CD4-positive, alpha-beta T cell treated with Interleukin-4 for 1 hour (primary cell): ENCODE results near the gene COQ4.
"Not testable (repeated sequence)": the region's sequence is repeated elsewhere in the genome, so short reads cannot be mapped to it uniquely, and the experiment has no call there.

Experiments
- DNase-seq, 2 donors: peaks; one replicate each; pipeline ENCODE4 v3.0.0-alpha.2; 2020 to 2022

The COQ4 gene

DNA sequence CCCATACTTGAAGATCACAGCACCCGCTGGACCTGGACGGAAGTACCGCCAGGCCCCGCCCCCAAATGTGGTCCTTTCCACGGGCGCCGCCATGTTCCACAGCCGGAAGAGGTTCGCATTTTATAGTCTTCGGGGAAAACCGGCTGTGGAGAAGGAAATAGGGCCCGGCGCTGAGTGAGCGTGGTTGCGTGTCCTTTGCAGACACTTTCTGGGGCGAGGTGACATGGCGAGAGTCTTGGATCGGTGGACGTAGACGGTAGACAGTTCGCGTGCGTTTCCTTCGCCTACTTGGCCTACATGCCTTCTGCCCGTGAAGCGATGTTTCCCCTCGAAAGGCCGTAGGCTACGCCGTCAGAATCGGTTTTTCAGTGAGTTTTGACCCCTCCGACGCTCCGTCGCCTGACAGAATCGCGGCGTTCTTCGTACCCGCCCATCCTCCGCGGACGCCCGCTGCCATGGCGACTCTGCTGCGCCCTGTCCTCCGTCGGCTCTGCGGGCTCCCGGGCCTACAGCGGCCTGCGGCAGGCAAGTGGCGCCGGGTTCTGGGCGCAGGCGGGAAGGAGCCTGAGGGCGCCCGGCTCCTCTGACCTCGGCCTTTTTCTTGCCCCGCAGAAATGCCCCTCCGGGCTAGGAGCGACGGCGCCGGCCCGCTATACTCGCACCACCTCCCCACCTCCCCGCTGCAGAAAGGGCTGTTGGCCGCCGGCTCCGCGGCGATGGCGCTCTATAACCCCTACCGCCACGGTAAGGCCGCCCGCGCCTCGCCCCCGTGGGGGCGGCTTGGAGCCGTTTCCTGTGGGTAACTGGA is at the start of gene COQ4, which contains the start of gene TRUB2:
COQ4 (plus strand) TSS at position 436 of the 808 bp plus-strand sequence; CDS start at position 456, 20 bp downstream.
TRUB2 (minus strand) TSS at position 44 of the 808 bp plus-strand sequence; CDS start at position 5, 39 bp downstream.
- peak; percentile 92 to 95 for DNase-seq

DNA sequence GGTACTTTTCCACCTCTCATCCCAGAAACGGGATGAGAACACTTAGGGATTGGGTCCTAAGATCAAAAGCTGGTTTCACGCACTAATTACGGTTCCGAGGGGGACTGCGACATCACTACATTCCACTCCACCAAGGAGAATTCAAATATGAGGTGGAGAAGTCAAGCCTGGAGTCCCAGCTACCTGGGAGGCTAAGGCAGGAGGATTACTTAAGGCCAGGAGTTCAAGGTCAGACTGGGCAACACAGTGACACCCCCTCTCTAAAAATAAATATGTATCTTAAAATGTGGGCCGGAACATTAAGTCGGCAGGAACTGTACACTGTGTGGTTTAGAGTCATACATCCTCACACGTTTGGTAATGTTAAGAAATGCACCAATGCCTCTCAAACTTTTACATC is 48.4 kb upstream of the COQ4 start:
- DNase-seq = no peak

DNA sequence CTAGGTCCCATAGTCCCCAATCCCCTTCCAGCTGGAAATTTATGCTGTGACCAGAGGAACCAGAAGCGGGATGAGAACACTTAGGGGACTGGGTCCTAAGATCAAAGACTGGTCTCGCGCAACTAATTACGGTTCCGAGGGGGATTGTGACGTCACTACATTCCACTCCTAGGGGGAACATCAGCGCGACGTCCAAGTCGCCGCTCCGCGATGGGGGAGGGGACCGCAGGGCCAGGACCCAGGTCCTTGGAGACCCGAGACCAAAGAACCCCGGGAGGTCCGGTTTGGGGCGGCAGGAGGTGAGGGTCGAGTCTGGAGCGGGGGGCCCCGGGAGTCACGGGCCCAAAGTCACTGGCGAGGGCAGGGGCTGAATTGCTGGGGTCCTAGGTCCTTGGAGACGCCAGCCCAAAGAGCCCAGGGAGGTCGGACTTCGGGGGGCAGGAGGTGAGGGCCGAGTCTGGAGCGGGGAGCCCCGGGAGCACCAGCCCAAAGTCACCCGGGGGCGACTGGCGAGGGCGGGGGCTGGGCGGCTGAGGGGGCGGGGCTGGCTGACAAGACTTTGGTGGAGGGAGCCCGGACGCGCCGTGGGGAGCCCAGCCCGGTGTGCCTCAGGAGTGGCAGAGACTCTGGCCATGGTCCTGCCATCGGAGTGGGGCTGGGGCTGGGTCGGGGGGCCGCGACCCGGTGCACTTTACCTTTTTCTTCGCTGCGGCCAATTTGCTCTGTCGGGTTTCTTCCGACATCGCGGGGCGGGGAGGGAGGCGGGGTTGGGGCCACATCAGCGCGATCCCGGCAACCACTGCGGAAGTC is 47.2 kb upstream of the COQ4 start, which contains the start of gene GOLGA2:
GOLGA2 (minus strand) TSS at position 810 of the 810 bp plus-strand sequence; CDS start at position 779, 31 bp downstream.
- peak; percentile 12 to 14 for DNase-seq

GRCh38 chr9:128276008-128276573 is 46.5 kb upstream of the COQ4 start, which contains the start of gene SWI5:
Gene SWI5, plus strand, starts transcription at chr9:128276276.
- peak; percentile 99 to 100 for DNase-seq

- no peak for DNase-seq
Observed at GRCh38 chr9:128276574-128277270, 45.9 kb upstream of the COQ4 start.

GRCh38 chr9:128279088-128280073 is 43.3 kb upstream of the COQ4 start:
- not testable (repeated sequence) for DNase-seq

DNA sequence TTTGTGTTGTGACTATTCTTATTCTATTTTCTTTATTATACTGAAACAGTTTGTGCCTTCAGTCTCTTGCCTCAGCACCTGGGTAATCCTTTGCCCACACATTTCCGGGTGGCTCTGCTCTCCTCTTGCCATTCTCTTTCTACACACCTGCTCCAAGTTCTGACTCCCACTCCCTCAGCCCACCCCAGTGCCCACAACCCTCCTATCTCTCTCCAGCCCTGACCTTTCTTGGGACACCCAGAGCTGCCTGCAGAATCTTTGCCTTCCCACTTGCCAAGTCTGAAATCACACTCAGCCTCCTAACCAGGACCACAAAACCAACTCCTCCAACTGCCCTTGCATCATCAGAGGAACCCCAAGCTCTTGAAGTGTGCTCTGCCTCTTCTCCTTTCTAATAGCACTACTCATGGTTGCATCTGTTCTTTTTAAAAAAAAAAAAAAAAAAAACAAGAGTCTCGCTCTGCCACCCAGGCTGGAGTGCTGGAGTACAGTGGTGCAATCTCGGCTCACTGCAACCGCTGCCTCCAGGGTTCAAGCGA is 42.5 kb upstream of the COQ4 start:
- no peak for DNase-seq

DNA sequence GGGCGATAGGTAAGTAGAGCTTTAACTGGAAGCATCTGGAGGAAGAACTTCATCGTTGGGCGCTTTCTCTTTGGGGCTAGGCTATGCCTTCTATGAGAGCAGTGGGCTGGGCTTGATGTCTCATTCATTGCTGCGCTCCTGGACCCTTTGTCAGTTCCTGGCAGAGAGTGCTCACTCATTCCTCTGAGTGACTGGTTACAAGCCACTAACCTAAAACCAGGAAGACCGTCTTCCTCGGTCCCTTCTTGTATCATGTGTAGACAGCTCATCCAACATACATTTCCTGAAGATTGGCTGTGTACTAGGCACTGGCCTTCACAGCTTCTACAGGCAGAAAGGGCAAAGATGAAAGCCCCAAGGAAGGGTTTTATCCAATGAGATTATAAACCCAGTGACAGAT is 40.1 kb upstream of the COQ4 start:
- no peak for DNase-seq

- DNase-seq = no peak
Observed at GRCh38 chr9:128285033-128285784, 37.4 kb upstream of the COQ4 start.

DNA sequence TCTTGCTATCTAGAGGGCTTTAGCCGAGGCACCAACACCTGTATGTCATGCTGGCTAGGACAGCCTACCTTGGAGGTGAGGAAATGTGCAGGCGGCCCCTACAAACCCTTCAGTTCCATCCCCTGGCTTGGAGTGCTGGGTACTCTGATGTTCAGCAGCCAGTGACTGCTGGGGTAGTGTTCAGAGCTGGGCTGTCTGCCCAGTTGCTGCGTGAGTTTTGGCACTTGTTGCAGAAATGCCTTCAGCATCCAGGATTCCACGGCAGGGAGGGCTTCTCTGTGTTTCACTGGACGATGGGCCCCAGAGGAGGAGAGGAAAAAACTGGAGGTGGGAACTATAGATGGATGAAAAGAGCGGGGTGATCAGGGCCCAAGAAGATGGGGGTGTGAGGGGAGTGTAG is 36.2 kb upstream of the COQ4 start:
- no peak for DNase-seq

- DNase-seq = no peak
Observed at GRCh38 chr9:128288273-128289004, 34.2 kb upstream of the COQ4 start.

DNA sequence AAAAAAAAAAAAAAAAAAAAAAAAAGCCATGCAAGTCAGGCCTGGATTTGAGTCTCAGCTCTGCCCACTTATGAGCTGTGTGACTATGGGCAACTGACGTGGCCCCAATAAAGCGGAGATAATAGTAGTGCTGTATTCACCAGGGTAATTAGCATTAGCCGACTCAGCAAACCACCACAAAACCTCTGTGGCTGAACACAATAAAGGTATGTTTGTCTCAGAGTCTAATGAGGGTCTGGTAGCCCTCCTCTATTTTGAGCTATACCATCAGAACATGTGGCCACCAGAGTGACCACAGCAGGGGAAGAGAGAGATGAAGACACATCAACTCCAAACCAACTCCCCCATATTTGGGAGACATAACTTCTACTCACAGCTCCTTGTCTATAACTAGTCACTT is 30.6 kb upstream of the COQ4 start:
- DNase-seq = no peak

GRCh38 chr9:128293091-128293490 is 29.5 kb upstream of the COQ4 start:
- no peak for DNase-seq

GRCh38 chr9:128294142-128294541 is 28.5 kb upstream of the COQ4 start:
- no peak for DNase-seq

DNA sequence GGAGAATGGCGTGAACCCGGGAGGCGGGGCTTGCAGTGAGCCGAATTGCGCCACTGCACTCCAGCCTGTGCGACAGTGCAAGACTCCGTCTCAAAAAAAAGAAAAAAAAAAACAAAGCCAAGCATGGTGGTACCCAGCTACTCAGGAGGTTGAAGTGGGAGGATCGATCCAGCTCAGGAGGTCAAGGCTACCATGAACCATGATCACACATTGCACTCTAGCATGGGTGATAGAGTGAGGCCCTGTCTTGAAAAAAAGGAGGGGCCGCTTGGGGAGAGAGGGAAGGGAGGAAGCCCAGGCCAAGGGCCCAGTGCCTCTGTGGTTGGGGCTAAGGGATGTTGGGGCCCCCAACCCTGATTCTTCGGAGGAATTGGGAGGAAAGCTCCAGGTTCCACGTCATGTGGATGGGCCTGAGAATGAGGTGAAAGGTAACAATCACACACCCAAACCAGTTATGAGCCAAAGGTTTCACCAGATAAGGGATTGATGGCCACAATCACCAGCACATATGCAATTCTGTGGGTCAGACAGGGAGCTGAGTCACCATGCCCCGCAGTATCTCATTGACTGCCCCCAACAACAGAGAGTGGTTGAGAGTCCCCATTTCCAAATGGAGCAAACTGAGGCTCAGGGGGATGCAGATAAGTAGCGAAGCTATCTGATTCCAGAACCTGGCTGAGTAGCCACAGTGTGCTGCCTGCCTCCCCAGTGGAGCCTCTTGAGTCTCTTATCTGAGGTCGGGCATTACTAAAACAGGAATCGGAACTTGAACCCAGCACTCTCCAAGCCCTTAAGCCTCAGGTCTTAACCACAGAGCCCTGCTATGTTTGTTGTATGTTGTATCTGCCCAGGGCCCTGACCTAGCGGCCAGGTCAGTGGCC is 26.1 kb upstream of the COQ4 start:
- no peak for DNase-seq

DNA sequence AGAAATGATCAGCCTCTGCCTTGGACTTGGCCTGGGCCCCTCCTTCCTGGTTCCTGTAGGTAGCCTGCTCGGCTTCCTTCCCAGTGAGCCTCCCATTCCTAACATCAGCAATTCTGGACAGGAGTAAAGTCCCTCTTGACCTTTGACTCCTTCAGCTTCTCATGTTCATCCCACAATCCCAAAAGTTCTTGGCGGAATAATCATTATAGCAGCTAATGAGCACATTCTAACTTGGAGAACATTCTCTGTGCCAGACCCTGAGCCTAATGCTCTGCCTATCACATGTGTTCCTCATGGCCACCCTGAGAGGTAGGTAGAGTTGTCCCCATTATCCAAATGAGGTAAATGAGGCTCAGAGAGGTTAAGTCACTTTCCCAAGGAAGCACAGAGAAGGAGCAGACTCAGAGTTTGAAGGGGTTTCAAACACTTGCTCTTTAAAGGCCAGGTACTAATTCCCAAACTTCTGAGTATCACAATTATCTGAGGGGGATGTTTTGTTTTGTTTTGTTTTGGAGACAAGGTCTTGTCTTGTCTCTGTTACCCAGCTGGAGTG is 25.3 kb upstream of the COQ4 start:
- no peak for DNase-seq

DNA sequence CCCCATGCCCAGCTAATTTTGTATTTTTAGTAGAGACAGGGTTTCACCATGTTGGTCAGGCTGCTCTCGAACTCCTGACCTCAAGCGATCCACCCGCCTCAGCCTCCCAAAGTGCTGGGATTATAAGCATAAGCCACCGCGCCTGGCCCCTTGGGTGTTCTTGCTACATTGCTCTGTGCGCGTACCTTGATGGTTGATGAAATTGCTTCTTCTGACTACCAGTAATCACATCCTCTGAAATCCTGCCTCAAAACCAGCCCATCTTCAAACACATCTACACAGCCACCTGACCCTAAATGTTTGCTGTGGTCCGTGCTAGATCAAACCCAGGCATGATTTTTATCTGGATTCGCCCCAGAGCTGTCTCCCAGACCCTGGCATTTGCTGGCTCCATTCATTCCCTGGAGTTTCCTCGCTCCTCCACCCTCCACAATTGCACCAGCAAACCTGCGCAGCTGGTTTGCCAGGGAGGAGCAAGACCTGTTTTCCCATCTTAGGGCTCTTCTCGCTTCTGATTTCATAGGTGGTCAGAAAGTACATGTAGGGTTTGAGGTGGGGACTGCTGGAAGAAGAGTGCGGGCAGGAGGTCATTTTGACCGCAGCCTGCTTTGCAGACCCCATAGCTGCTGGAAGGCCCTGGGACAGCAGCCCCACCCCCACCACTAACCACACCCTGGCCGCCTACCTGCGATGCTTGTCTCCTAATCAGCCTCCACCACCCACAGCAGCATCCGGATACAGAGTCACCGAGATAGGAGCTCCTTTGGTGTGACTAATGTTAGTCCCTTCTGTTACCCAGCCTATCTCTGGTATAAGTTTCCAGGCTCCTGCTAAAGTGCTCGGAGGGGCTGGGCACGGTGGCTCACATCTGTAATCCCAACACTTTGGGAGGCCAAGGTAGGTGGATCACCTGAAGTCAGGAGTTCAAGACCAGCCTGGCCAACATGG is 23.8 kb upstream of the COQ4 start:
- no peak for DNase-seq
